HCT116 (cell line): ENCODE measurements around the gene SETD3. TPM values are rescaled to one million over a fixed set of nuclear protein-coding genes. Genes with fewer than 3 reads are reported as not detected.

Experiments
- ATAC-seq: fragments of 200-7000 bp; cut with Tn5 transposase; 2 replicates; pipeline ENCODE4 v1.9.1; 2020; ENCODE audit warnings: mild to moderate bottlenecking, moderate library complexity
- BruUV-seq: library from RNA; stranded (reverse); fragments of 400-500 nt; replicated peaks from 2 replicates; lab custom pipeline; 2021; lab: Mats Ljungman, UMichigan
- CTCF ChIA-PET: fragments of 300-600 bp; sonication (Branson Sonifier 250); formaldehyde crosslinking; loops from one replicate; lab custom pipeline; 2021; ENCODE audit warnings: antibody characterized with exemption; lab: Charles Lee
- POLR2A ChIA-PET: fragments of 300-600, 350-600 bp; sonication (Branson Sonifier 250); formaldehyde crosslinking; loops from one replicate; lab custom pipeline; 2021; ENCODE audit warnings: antibody characterized with exemption; lab: Charles Lee
- RAD21 ChIA-PET, 2 experiments: fragments of 300-600 bp; sonication (Branson Sonifier 250); formaldehyde crosslinking; loops; one replicate each; lab custom pipeline; 2023; ENCODE audit warnings: low total read pairs in 2 of 2; ENCODE audit not compliant: uncharacterized antibody in 2 of 2, unreplicated experiment in 2 of 2, low non-redundant PET in 1 of 2; lab: Charles Lee
- DNase-seq: peaks from one replicate; pipeline ENCODE4 v3.0.0-alpha.2; 2010; ENCODE audit warnings: low read depth, low spot score
- H2AFZ ChIP-seq: fragments of 200-600 bp; shearing (Covaris generic), sonication (generic); 2 replicates; pipeline ENCODE4 v1.6.1; 2017; ENCODE audit warnings: low read depth, mixed run types, mixed read lengths, antibody characterized with exemption, low read length; ENCODE audit not compliant: poor library complexity, severe bottlenecking
- H3K27ac ChIP-seq: 2 replicates; pipeline ENCODE4 v1.5.1; 2012; ENCODE audit warnings: low read depth, low read length
- H3K27me3 ChIP-seq: fragments of 200-600 bp; sonication (generic); 2 replicates; pipeline ENCODE4 v1.6.1; 2016; ENCODE audit warnings: mixed run types, low read length, mixed read lengths; ENCODE audit not compliant: insufficient read depth
- H3K36me3 ChIP-seq, 2 experiments: fragments of 200-500 bp in 1 of 2; fragments of 200-600 bp in 1 of 2; sonication (Bioruptor generic) in 1 of 2; sonication (generic) in 1 of 2; 2 replicates each; pipeline versions ENCODE4 v1.5.1 to v1.6.1; 2014 to 2016; ENCODE audit warnings: low read length in 2 of 2, inconsistent platforms in 1 of 2, mixed read lengths in 1 of 2, mixed run types in 1 of 2; ENCODE audit not compliant: insufficient read depth in 2 of 2, control insufficient read depth in 1 of 2
- H3K4me1 ChIP-seq, 2 experiments: fragments of 200-600 bp in 1 of 2; sonication (generic) in 1 of 2; 2 replicates each; pipeline versions ENCODE4 v1.5.1 to v1.6.1; 2012 to 2017; ENCODE audit warnings: low read length in 2 of 2, inconsistent platforms in 1 of 2, mild to moderate bottlenecking in 1 of 2, mixed read lengths in 1 of 2, mixed run types in 1 of 2, moderate library complexity in 1 of 2; ENCODE audit not compliant: insufficient read depth in 2 of 2, control insufficient read depth in 1 of 2
- H3K4me2 ChIP-seq: fragments of 200-600 bp; sonication (generic); 2 replicates; pipeline ENCODE4 v1.6.1; 2017; ENCODE audit warnings: mixed run types, low read length, mixed read lengths
- H3K4me3 ChIP-seq, 2 experiments: fragments of 200-600 bp in 1 of 2; sonication (generic) in 1 of 2; replicated peaks in 1 of 2; 2 replicates each; pipeline ENCODE4 v1.5.1; 2011 to 2016; ENCODE audit warnings: low read length in 2 of 2, control low read depth in 1 of 2, low read depth in 1 of 2, mild to moderate bottlenecking in 1 of 2, mixed read lengths in 1 of 2, mixed run types in 1 of 2
- H3K79me2 ChIP-seq: fragments of 200-600 bp; sonication (generic); 2 replicates; pipeline ENCODE4 v1.6.1; 2017; ENCODE audit warnings: mild to moderate bottlenecking, mixed run types, low read length, moderate library complexity, mixed read lengths; ENCODE audit not compliant: insufficient read depth
- H3K9ac ChIP-seq: fragments of 200-600 bp; sonication (generic); 2 replicates; pipeline ENCODE4 v1.6.1; 2016; ENCODE audit warnings: low read length, mixed read lengths
- H3K9me2 ChIP-seq: fragments of 200-600 bp; sonication (generic), shearing (Covaris generic); 2 replicates; pipeline ENCODE4 v1.6.1; 2017; ENCODE audit warnings: mixed run types, mild to moderate bottlenecking, moderate library complexity; ENCODE audit not compliant: insufficient read depth
- H3K9me3 ChIP-seq, 2 experiments: fragments of 200-500 bp in 1 of 2; fragments of 200-600 bp in 1 of 2; sonication (Bioruptor generic) in 1 of 2; sonication (generic) in 1 of 2; 2 replicates each; pipeline ENCODE4 v1.6.1; 2014 to 2017; ENCODE audit warnings: low read length in 2 of 2, mixed read lengths in 2 of 2, inconsistent platforms in 1 of 2, low read depth in 1 of 2, mild to moderate bottlenecking in 1 of 2, mixed run types in 1 of 2, moderate library complexity in 1 of 2; ENCODE audit not compliant: control insufficient read depth in 1 of 2, insufficient read depth in 1 of 2
- H4K20me1 ChIP-seq: fragments of 200-600 bp; sonication (generic), shearing (Covaris generic); 2 replicates; pipeline ENCODE4 v1.6.1; 2017; ENCODE audit warnings: mixed run types, mild to moderate bottlenecking, moderate library complexity; ENCODE audit not compliant: insufficient read depth
- CEBPB ChIP-seq: IDR thresholded peaks from 2 replicates; pipeline ENCODE4 v1.6.1; 2012; ENCODE audit warnings: low read depth
- TCF7L2 ChIP-seq: IDR thresholded peaks from 2 replicates; pipeline ENCODE4 v1.7.0; 2011; ENCODE audit warnings: borderline replicate concordance, inconsistent platforms; ENCODE audit not compliant: insufficient read depth, insufficient read length; ENCODE audit errors: extremely low read depth
- intact Hi-C: fragments of 100-400 bp; cut with micrococcal nuclease; formaldehyde crosslinking; loops from 2 replicates; pipeline ENCODE4 v1.10.0; 2022
- total RNA-seq: library from RNA; stranded (reverse); gene quantifications from one replicate; pipeline ENCODE4 v1.2.1, GENCODE V29; 2021; ENCODE audit not compliant: unreplicated experiment
- TF ChIP-seq, protein P1 (sequence below): IDR thresholded peaks from 2 replicates; pipeline ENCODE4 v1.6.1; 2011; ENCODE audit warnings: mild to moderate bottlenecking, low read length, moderate library complexity; ENCODE audit not compliant: insufficient replicate concordance; ENCODE audit errors: extremely low read depth
- TF ChIP-seq, protein P2 (sequence below), 3 experiments: fragments of 200-600 bp in 1 of 3; sonication (generic) in 1 of 3; IDR thresholded peaks in 2 of 3; conservative IDR thresholded peaks in 1 of 3; 2 replicates each; pipeline ENCODE4 v1.5.1; 2012 to 2017; ENCODE audit warnings: low read depth in 2 of 3, low read length in 2 of 3, antibody characterized with exemption in 1 of 3, borderline replicate concordance in 1 of 3, control low read depth in 1 of 3, mild to moderate bottlenecking in 1 of 3, mixed read lengths in 1 of 3, mixed run types in 1 of 3, moderate library complexity in 1 of 3; ENCODE audit not compliant: insufficient read depth in 1 of 3

Gene SETD3
- total RNA-seq, 1 experiment from 2014 or later: 46.6 TPM

DNA sequence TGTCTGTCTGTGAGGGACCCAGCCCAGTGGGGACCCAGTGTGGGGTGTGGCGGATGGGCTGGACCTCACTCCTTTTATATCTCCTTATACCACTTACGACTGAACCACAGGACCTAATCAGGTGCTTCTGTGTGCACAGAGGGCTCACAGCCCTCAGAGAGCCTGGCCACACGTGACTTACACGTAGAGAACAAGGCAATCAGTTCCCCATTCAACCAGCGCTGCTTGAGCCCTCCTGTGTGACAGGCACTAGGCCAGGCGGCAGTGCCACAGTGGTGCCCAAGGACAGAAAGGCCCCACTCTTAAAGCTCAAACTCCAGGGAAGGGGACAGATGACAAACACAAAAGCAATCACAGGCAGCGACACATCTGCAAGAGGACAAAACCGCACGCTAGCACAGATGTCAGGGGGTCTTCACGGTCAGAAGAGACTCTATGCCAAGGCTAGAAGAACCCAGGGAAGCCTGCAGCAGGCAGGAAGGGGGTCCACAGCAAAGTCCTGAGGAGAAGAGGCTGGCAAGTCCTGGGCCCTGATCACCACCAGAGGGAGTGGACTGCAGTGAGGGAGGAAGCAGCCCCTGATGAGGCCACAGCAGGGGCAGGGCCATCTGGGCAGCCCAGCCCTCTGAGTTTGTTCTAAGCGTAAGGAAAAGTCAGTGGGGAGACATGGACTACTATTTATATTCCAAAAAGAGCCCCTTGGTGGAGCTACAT lies 39.3 kb downstream of the SETD3 start:
- DNase-seq: no peak
- BruUV-seq: no TSS peak

More for the DNA sequence above, 39.3 kb downstream of the SETD3 start:
- CTCF ChIA-PET: no interaction called here
- intact Hi-C loops: no loop called here
- Histone ChIP-seq H2AFZ (no peak overlapping the region), H3K36me3 (peaks cover 4 to 6% of the 10 kb centered on the region in 2 experiments; a peak in 3 of 4 replicates), H3K9me3 (no peaks in the 10 kb centered on the region), H3K4me2 (no peak overlapping the region), H3K4me3 (no peak overlapping the region), H3K27me3 (no peaks in the 10 kb centered on the region), H3K27ac (no peak overlapping the region), H3K9ac (no peak overlapping the region), H3K9me2 (no peaks in the 10 kb centered on the region), H3K4me1 (no peaks in the 10 kb centered on the region), H3K79me2 (no peaks in the 10 kb centered on the region), H4K20me1 (no peaks in the 10 kb centered on the region)
- ATAC-seq: peak; percentile 67; the same call in 1 of the 2 replicates
- POLR2A ChIA-PET: no interaction called here
- RAD21 ChIA-PET: no interaction called here
- no peak for TF ChIP-seq CEBPB
- TF ChIP-seq, protein P1, sequence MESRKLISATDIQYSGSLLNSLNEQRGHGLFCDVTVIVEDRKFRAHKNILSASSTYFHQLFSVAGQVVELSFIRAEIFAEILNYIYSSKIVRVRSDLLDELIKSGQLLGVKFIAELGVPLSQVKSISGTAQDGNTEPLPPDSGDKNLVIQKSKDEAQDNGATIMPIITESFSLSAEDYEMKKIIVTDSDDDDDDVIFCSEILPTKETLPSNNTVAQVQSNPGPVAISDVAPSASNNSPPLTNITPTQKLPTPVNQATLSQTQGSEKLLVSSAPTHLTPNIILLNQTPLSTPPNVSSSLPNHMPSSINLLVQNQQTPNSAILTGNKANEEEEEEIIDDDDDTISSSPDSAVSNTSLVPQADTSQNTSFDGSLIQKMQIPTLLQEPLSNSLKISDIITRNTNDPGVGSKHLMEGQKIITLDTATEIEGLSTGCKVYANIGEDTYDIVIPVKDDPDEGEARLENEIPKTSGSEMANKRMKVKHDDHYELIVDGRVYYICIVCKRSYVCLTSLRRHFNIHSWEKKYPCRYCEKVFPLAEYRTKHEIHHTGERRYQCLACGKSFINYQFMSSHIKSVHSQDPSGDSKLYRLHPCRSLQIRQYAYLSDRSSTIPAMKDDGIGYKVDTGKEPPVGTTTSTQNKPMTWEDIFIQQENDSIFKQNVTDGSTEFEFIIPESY: no peak
- TF ChIP-seq, protein P2, sequence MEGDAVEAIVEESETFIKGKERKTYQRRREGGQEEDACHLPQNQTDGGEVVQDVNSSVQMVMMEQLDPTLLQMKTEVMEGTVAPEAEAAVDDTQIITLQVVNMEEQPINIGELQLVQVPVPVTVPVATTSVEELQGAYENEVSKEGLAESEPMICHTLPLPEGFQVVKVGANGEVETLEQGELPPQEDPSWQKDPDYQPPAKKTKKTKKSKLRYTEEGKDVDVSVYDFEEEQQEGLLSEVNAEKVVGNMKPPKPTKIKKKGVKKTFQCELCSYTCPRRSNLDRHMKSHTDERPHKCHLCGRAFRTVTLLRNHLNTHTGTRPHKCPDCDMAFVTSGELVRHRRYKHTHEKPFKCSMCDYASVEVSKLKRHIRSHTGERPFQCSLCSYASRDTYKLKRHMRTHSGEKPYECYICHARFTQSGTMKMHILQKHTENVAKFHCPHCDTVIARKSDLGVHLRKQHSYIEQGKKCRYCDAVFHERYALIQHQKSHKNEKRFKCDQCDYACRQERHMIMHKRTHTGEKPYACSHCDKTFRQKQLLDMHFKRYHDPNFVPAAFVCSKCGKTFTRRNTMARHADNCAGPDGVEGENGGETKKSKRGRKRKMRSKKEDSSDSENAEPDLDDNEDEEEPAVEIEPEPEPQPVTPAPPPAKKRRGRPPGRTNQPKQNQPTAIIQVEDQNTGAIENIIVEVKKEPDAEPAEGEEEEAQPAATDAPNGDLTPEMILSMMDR (IDR thresholded peaks at IDR 0.05 in 2 of 3, conservative IDR thresholded peaks at IDR 0.05 in 1 of 3; ENCODE audit: borderline replicate concordance in 1 of 3, insufficient read depth in 1 of 3, low read depth in 2 of 3, low read length in 2 of 3): 0 out of 6 replicates have a peak, but pooled peaks of 1 of the 3 experiments have one; percentile 19
- no peak for TF ChIP-seq TCF7L2
